ENCODE data around the gene ACTR3.

- TF ChIP-seq CTCF (conservative IDR thresholded peaks at IDR 0.05; ENCODE audit: low read depth, low read length) (no peak), POLR2A (IDR thresholded peaks at IDR 0.05; ENCODE audit: low read depth, low read length) (no peak), CHD1 (IDR thresholded peaks at IDR 0.05; ENCODE audit: low read depth, low read length) (no peak), CEBPB (IDR thresholded peaks at IDR 0.05; ENCODE audit: low read depth, low read length) (0 out of 2 replicates have a peak, but pooled peaks have one; percentile 10), MXI1 (IDR thresholded peaks at IDR 0.05; ENCODE audit: borderline replicate concordance, low read depth, low read length) (no peak), RFX5 (IDR thresholded peaks at IDR 0.05; ENCODE audit: low read depth, low read length) (no peak), ELK1 (IDR thresholded peaks at IDR 0.05; ENCODE audit: borderline replicate concordance, low read depth, low read length) (no peak), BHLHE40 (IDR thresholded peaks at IDR 0.05; ENCODE audit: low read depth, low read length) (no peak), MAZ (IDR thresholded peaks at IDR 0.05; ENCODE audit: borderline replicate concordance, low read depth, low read length) (no peak), RAD21 (IDR thresholded peaks at IDR 0.05; ENCODE audit: low read length) (no peak), USF2 (IDR thresholded peaks at IDR 0.05; ENCODE audit: low read depth, low read length) (no peak), SMC3 (IDR thresholded peaks at IDR 0.05; ENCODE audit: low read depth, low read length) (no peak), MAFK (IDR thresholded peaks at IDR 0.05; ENCODE audit: low read depth, low read length) (no peak), RCOR1 (IDR thresholded peaks at IDR 0.05; ENCODE audit: insufficient replicate concordance, low read length) (no peak)
Measured at GRCh38 chr2:113848758-113849415, 41.0 kb upstream of the ACTR3 start.
